Ovary (tissue), 9 donors: ENCODE data around the gene CDH22. TPM values are rescaled to one million over a fixed set of nuclear protein-coding genes. Genes with fewer than 3 reads are reported as not detected.

Experiments
- DNase-seq, 5 donors: peaks; one replicate each; pipeline ENCODE4 v3.0.0-alpha.2; 2019 to 2020
- H3K27ac ChIP-seq, 2 donors: fragments of 200-600 bp; one replicate each; pipeline versions ENCODE4 v1.5.1 to v1.8.0; 2019 to 2022
- H3K27me3 ChIP-seq: fragments of 200-600 bp; one replicate; pipeline ENCODE4 v1.8.0; 2022
- H3K36me3 ChIP-seq: fragments of 200-600 bp; sonication (generic); one replicate; pipeline ENCODE4 v1.5.1; 2019
- H3K4me1 ChIP-seq: one replicate; pipeline ENCODE4 v1.8.1; 2013; ENCODE audit warnings: mild to moderate bottlenecking, moderate library complexity; ENCODE audit not compliant: insufficient read depth
- H3K4me3 ChIP-seq: fragments of 200-600 bp; sonication (generic); one replicate; pipeline ENCODE4 v1.5.1; 2017
- H3K9me3 ChIP-seq, 2 donors: fragments of 200-600 bp in 1 of 2; sonication (generic) in 1 of 2; one replicate each; pipeline versions ENCODE4 v1.5.1 to v1.8.1; 2013 to 2019; ENCODE audit warnings: mild to moderate bottlenecking in 1 of 2, moderate library complexity in 1 of 2
- EP300 ChIP-seq: sonication (generic); formaldehyde crosslinking; IDR thresholded peaks from one replicate; pipeline ENCODE4 v1.6.1; 2017; ENCODE audit warnings: antibody characterized with exemption
- POLR2A ChIP-seq: fragments of 450-650 bp; IDR thresholded peaks from one replicate; pipeline ENCODE4 v1.6.1; 2017; ENCODE audit warnings: antibody characterized with exemption, mild to moderate bottlenecking, moderate library complexity
- WGBS, 3 donors: extraction: QIAGEN DNeasy Blood & Tissue Kit in 1 of 3; methylation state at CpG; one replicate each; pipeline versions ENCODE4 v1.1.5 to v1.1.7; 2013 to 2017; 5-methylcytosine and 5-hydroxymethylcytosine counted together
- intact Hi-C, 4 donors: fragments of 100-400 bp; cut with DNase I; formaldehyde crosslinking; loops; one replicate each; pipeline versions ENCODE4 v1.11.0 to v1.15.1; 2022 to 2023
- polyA plus RNA-seq, 2 donors: library from polyadenylated mRNA; stranded (reverse); fragments of 200-250 nt in 1 of 2; fragments of 350-450 nt in 1 of 2; fragmentation: Illumina TruSeq in 1 of 2; extraction: RNeasy Lipid Tissue Mini Kit (QIAGEN cat#74804) in 1 of 2; gene quantifications; one replicate each; pipeline ENCODE4 v1.2.3, GENCODE V29; 2013 to 2014
- total RNA-seq, 7 donors: library from RNA; depleted of rRNA in 2 of 7; stranded (reverse); fragments of >200 nt in 2 of 7; fragmentation: NEBNext Ultra II Directional in 3 of 7; extraction: Animal tissue kit (Norgen Biotek cat#: 25700) in 3 of 7; gene quantifications; one replicate each; pipeline versions ENCODE4 v1.1.0 to v1.2.4, GENCODE V29; 2016 to 2023
- TF ChIP-seq, protein P1 (sequence below), 3 donors: fragments of 450-650 bp in 2 of 3; fragments of 200-600 bp in 1 of 3; IDR thresholded peaks; one replicate each; pipeline versions ENCODE4 v1.5.1 to v1.8.0; 2016 to 2022; ENCODE audit warnings: antibody characterized with exemption in 3 of 3, mild to moderate bottlenecking in 1 of 3
- donor health status: DM: no; HTN: no; CAD: no; lungs with moderate emphysema.
- donor health status: DM: no; HTN: no; CAD: no.
- donor health status: Bipolar disorder and iron deficiency.
- donor health status: DM: yes; HTN: yes; CAD: no.
- donor health status: DM: no; HTN: no; CAD: no.
- donor health status: DM: yes; HTN: yes; CAD: no.

CDH22 gene
- total and polyA plus RNA-seq, 9 donors: 0.10 to 1.5 (median 0.36) TPM

DNA sequence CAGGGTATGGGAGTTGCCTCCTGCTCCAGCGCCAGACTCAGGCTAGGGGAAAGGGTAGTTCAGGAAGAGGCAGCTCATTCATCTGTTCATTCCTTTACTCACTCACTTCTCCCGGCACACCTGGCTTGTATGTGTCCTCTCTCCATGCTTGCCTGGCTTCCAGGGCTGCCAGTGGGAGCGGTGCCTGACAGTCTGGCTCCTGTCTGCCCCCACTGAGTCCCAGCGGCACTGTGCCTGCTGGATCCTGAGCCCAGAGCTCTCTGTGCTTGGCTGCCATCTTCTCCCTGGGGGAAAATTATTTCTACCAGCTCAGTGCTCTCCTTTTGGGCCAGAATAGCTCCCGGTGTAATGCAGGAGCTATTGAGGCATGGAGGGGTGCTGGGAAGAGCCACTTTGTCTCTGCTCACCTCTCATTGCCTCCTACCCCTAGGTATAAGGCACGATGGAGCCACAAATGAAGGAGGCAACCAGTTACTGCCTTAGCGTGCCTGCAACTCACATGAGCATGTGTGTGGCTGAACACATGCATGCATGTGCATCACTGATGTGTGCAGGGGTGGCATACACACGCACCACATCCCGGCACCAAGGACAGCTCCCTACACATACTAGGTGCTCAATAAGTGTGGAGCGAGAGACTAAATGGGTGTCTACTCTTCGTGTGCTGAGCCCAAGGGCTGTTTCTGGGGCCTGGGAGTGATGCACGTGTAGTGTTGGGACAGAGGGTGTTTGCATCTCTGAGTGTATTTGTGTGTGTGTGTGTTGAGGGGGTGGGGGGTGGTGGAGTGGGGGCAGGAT lies 46.6 kb downstream of the CDH22 start:
- H3K9me3 ChIP-seq: no peaks in the 10 kb centered on the region
- intact Hi-C loops: no loop called here
- no peaks in the 10 kb centered on the region for H3K4me1 ChIP-seq
- no peak overlapping the region for H3K27ac ChIP-seq
- TF ChIP-seq, protein P1, sequence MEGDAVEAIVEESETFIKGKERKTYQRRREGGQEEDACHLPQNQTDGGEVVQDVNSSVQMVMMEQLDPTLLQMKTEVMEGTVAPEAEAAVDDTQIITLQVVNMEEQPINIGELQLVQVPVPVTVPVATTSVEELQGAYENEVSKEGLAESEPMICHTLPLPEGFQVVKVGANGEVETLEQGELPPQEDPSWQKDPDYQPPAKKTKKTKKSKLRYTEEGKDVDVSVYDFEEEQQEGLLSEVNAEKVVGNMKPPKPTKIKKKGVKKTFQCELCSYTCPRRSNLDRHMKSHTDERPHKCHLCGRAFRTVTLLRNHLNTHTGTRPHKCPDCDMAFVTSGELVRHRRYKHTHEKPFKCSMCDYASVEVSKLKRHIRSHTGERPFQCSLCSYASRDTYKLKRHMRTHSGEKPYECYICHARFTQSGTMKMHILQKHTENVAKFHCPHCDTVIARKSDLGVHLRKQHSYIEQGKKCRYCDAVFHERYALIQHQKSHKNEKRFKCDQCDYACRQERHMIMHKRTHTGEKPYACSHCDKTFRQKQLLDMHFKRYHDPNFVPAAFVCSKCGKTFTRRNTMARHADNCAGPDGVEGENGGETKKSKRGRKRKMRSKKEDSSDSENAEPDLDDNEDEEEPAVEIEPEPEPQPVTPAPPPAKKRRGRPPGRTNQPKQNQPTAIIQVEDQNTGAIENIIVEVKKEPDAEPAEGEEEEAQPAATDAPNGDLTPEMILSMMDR (IDR thresholded peaks at IDR 0.05): no peak
- TF ChIP-seq EP300 (no peak), POLR2A (no peak)
- H3K36me3 ChIP-seq: no peaks in the 10 kb centered on the region
- no peak overlapping the region for H3K4me3 ChIP-seq
- no peaks in the 10 kb centered on the region for H3K27me3 ChIP-seq
- 67 to 73% (median 70%) methylated on average over 12 of the region's 12 CpGs for WGBS, 3 donors
- DNase-seq: no peak

DNA sequence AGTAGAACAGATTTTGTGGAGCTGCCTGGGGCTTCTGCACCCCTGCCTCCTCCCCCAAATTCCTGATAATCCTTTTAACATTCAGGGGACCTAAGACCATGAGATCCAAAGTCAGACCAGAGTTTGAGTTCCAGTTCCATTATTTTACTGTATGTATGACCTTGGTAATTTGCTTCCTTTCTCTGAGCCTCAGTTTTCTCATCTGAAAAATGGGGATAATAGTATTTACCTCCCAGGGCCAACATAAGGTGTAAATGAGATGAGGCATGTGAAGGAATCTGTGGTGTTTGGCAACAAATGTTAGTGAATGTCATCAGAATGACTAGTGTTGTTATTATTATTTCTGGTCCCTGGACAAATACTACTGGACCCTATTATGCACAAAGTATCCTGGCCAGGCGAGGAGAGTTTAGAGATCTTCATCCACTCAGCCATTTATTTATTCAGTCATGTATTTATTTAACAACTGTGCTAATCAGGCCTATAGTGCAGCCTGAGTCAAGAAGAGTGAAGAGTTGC lies 47.3 kb downstream of the CDH22 start:
- no peak overlapping the region for H3K4me3 ChIP-seq
- 67 to 86% (median 71%) methylated on average over 1 of the region's 1 CpG for WGBS, 3 donors
- intact Hi-C loops: no loop called here

DNA sequence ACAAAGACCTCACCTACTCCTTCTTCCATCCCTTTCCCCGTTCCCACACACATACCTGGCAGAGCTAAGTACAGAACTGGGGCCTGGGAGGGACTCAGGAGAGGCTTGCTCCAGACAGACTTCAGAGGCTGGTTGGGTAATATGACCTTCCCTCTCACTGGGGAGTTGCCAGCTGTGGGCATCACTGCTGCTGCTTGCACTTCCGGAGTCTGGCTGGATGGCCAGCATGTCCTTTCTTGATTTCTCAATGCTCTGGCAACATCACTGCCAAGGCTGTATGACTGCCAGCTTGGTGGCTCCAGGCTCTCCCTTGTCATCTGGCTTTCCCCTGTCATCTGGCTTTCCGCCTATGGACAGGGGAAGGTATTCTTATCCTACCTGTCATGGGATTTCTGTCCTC lies 47.8 kb downstream of the CDH22 start:
- intact Hi-C loops: no loop called here
- DNase-seq: no peak
- Histone ChIP-seq H3K27ac (no peak overlapping the region), H3K4me3 (no peak overlapping the region), H3K27me3 (no peaks in the 10 kb centered on the region), H3K36me3 (no peaks in the 10 kb centered on the region), H3K4me1 (peaks cover under 1% of the 10 kb centered on the region), H3K9me3 (no peaks in the 10 kb centered on the region)
- WGBS, 3 donors: 63 to 76% (median 76%) methylated on average over 3 of the region's 3 CpGs
- TF ChIP-seq EP300 (no peak), POLR2A (no peak)
- TF ChIP-seq, protein P1 (IDR thresholded peaks at IDR 0.05): no peak

More for the DNA sequence above, 47.3 kb downstream of the CDH22 start:
- no peak for DNase-seq
- no peaks in the 10 kb centered on the region for H3K27me3 ChIP-seq
- H3K36me3 ChIP-seq: no peaks in the 10 kb centered on the region
- TF ChIP-seq, protein P1 (IDR thresholded peaks at IDR 0.05): no peak
- TF ChIP-seq POLR2A: no peak
- no peak overlapping the region for H3K27ac ChIP-seq
- H3K9me3 ChIP-seq: no peaks in the 10 kb centered on the region
- H3K4me1 ChIP-seq: no peaks in the 10 kb centered on the region

DNA sequence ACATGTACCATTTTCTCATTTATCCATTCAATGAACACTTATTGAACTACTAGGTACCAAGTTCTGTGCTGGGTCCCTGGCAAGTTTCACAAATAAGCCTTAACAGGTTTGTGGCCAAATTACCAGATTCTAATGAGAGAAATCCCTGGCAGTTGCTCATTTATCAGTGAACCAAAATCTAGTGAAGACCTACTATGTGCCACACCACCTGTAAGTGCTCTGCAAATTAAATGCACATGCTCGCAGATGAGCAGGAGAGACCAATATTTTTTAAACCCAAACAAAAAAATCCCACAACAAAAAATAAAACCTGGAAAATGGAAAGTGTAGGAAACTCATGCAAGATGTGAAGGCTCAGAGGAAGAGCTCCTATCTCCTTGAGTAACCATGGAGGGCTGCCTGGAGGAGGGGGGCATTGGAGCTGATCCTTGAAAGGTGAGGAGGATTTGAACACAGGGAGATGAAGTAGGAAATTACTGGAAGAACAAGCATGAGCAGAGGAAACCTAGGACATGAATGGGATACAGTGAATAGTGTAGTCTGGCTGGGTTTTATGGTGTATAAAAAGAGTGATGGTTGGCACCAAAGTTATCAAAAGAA lies 48.9 kb downstream of the CDH22 start:
- H3K27ac ChIP-seq: no peak overlapping the region
- H3K36me3 ChIP-seq: no peaks in the 10 kb centered on the region
- H3K27me3 ChIP-seq: no peaks in the 10 kb centered on the region
- 81 to 93% (median 89%) methylated on average over 1 of the region's 1 CpG for WGBS, 3 donors
- TF ChIP-seq EP300 (no peak), POLR2A (no peak)
- TF ChIP-seq, protein P1 (IDR thresholded peaks at IDR 0.05): no peak
- H3K4me1 ChIP-seq: peaks cover 1% of the 10 kb centered on the region
- no peak for DNase-seq
- no peak overlapping the region for H3K4me3 ChIP-seq
- H3K9me3 ChIP-seq: no peaks in the 10 kb centered on the region
- intact Hi-C loops: no loop called here
